NT2/D1 (cell line): ENCODE results near the gene NTRK3.
A peak's percentile ranks its signal among the peaks of the same experiment; 100 is the strongest.
"Not testable (repeated sequence)": the region's sequence is repeated elsewhere in the genome, so short reads cannot be mapped to it uniquely, and the experiment has no call there.

ENCODE experiments used
- DNase-seq: peaks from one replicate; pipeline ENCODE4 v3.0.0-alpha.2; 2011; ENCODE audit warnings: low read depth, low spot score
- H3K27me3 ChIP-seq: 2 replicates; pipeline ENCODE4 v1.6.0; 2011; ENCODE audit warnings: mild to moderate bottlenecking; ENCODE audit not compliant: insufficient read length, insufficient read depth
- H3K36me3 ChIP-seq: 2 replicates; pipeline ENCODE4 v1.6.1; 2011; ENCODE audit warnings: mild to moderate bottlenecking, low read length, mixed read lengths; ENCODE audit not compliant: insufficient read depth, insufficient read length
- H3K4me1 ChIP-seq: 2 replicates; pipeline ENCODE4 v1.5.1; 2011; ENCODE audit not compliant: insufficient read depth, insufficient read length
- H3K4me3 ChIP-seq: 2 replicates; pipeline ENCODE4 v1.5.1; 2011; ENCODE audit warnings: low read depth; ENCODE audit not compliant: insufficient read length
- H3K9ac ChIP-seq: 2 replicates; pipeline ENCODE4 v1.6.0; 2011; ENCODE audit warnings: low read depth; ENCODE audit not compliant: insufficient read length
- H3K9me3 ChIP-seq: 2 replicates; pipeline ENCODE4 v1.5.1; 2011; ENCODE audit warnings: mild to moderate bottlenecking, low read length; ENCODE audit not compliant: insufficient read depth
- SUZ12 ChIP-seq: IDR thresholded peaks from 2 replicates; pipeline ENCODE4 v1.6.1; 2011; ENCODE audit not compliant: insufficient read length, insufficient read depth; ENCODE audit errors: extremely low read depth
- YY1 ChIP-seq: IDR thresholded peaks from 2 replicates; pipeline ENCODE4 v1.6.1; 2011; ENCODE audit not compliant: insufficient read length, insufficient read depth
- ZNF274 ChIP-seq: IDR thresholded peaks from 2 replicates; pipeline ENCODE4 v1.6.1; 2011; ENCODE audit warnings: mild to moderate bottlenecking, low read depth, low read length

Gene NTRK3

GRCh38 chr15:88072598-88073390 is 183.7 kb downstream of the NTRK3 start:
- Histone ChIP-seq H3K9me3 (no peaks in the 10 kb centered on the region), H3K27me3 (no peaks in the 10 kb centered on the region), H3K36me3 (no peaks in the 10 kb centered on the region), H3K9ac (no peak overlapping the region), H3K4me1 (peaks cover 3% of the 10 kb centered on the region), H3K4me3 (no peak overlapping the region)
- DNase-seq: peak; percentile 85
- TF ChIP-seq ZNF274 (no peak), SUZ12 (no peak), YY1 (no peak)

DNA sequence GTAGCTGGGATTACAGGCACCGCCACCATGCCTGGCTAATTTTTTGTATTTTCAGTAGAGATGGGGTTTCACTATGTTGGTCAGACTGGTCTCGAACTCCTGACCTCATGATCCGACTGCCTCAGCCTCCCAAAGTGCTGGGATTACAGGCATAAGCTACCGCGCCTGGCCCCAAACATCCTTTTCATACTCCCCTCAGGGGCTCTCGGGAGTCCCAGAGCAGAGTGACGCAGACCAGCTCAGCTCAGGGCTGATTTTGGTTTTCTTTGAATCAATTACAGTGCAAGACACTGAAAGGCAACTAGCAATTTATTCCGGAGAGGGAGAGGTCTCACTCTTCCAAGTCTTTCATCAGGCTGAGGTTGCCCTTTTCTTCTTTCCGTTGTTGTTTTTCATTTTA is 184.4 kb downstream of the NTRK3 start:
- not testable (repeated sequence) for DNase-seq, H3K9me3 ChIP-seq, H3K4me3 ChIP-seq, H3K4me1 ChIP-seq, H3K27me3 ChIP-seq, H3K9ac ChIP-seq, H3K36me3 ChIP-seq

GRCh38 chr15:88071141-88071540 is 185.4 kb downstream of the NTRK3 start:
- Histone ChIP-seq H3K9me3 (no peaks in the 10 kb centered on the region), H3K36me3 (no peaks in the 10 kb centered on the region), H3K27me3 (no peaks in the 10 kb centered on the region), H3K9ac (no peak overlapping the region), H3K4me1 (peaks cover 9% of the 10 kb centered on the region), H3K4me3 (no peak overlapping the region)
- TF ChIP-seq ZNF274 (no peak), YY1 (no peak), SUZ12 (no peak)
- DNase-seq: no peak

GRCh38 chr15:88069561-88069960 is 187.0 kb downstream of the NTRK3 start:
- no peak for TF ChIP-seq YY1
- TF ChIP-seq ZNF274: no peak
- no peak for TF ChIP-seq SUZ12
- no peaks in the 10 kb centered on the region for H3K9me3 ChIP-seq
- H3K27me3 ChIP-seq: no peaks in the 10 kb centered on the region
- DNase-seq: no peak
- no peak overlapping the region for H3K4me3 ChIP-seq
- no peaks in the 10 kb centered on the region for H3K36me3 ChIP-seq
- no peak overlapping the region for H3K9ac ChIP-seq
- H3K4me1 ChIP-seq: peaks cover 9% of the 10 kb centered on the region

DNA sequence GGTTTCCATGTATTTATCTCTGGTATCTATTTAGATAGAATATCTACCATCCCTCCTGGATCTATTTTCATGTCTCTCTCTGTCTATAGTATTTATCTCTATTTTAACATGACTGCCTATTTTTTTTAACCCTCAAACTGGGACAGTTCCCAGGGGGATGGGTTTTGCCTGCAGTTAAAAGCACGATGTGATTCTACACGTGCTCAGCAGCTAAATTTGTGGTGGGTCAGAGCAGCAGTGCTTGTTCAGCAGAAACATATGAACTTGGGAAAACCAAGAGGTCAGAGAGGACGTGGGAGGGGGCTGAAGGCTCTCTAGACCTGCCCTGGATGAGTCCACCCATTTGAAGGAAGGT is 189.2 kb downstream of the NTRK3 start:
- Histone ChIP-seq H3K9ac (no peak overlapping the region), H3K9me3 (no peaks in the 10 kb centered on the region), H3K27me3 (no peaks in the 10 kb centered on the region), H3K36me3 (no peaks in the 10 kb centered on the region), H3K4me1 (peaks cover 6% of the 10 kb centered on the region), H3K4me3 (no peak overlapping the region)
- TF ChIP-seq SUZ12 (no peak), ZNF274 (no peak), YY1 (no peak)
- no peak for DNase-seq

DNA sequence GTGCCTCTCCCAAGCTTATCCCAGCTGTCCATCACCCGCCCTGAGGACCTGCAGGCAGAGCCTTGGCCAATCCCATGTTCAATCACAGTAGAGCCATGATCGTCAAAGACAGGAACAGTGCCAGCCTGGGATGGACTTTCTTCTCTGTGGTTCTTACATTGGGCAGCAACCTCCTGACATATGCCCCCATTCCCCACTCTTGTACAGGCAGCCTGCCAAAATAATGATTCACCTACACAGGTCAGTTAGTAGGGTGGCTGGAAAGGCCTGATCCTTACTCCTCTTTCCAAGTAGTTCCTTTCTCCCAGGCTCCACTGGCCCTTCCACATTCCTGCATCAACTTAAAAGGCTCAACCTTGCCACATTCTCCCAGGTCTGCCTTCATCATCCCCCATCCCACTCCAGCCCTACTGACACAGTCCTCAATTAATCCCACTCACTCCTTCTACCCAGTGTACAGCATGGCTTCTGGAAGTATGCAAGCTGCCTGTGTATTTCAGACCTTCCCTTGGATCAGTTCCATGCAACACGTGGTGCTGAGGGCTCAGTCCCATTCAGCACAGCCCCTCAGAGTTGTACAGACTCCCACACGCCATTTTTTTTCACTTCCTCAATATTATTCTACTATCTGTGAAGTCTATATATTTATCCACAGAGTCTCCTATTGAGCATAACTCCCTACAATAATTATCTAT is 189.8 kb downstream of the NTRK3 start:
- Histone ChIP-seq H3K9me3 (no peaks in the 10 kb centered on the region), H3K27me3 (no peaks in the 10 kb centered on the region), H3K4me3 (no peak overlapping the region), H3K9ac (no peak overlapping the region), H3K36me3 (no peaks in the 10 kb centered on the region), H3K4me1 (peaks cover 6% of the 10 kb centered on the region)
- DNase-seq: peak; percentile 25
- TF ChIP-seq ZNF274 (no peak), YY1 (no peak), SUZ12 (no peak)

DNA sequence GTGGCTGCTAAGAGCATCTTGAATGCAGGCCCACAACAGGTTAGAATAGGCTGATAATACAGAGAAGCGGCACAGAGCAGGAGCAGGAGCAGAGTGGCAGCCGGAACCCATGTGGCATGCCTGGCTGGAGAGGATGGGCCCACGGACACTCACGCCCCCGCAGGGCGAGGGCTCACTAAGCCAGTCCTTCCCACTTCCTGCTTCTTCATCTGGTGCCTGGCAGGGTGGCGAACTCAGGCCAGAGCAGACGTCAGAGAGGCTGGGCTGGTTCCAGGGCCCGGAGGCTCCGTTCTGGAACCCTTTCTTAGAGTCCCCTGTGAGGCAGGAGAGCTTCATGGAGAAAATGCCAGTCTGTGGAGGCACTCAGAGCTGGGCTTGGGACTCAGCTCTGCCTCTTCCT is 195.1 kb downstream of the NTRK3 start:
- peaks cover under 1% of the 10 kb centered on the region for H3K4me1 ChIP-seq
- H3K9me3 ChIP-seq: no peaks in the 10 kb centered on the region
- H3K4me3 ChIP-seq: no peak overlapping the region
- no peaks in the 10 kb centered on the region for H3K36me3 ChIP-seq
- DNase-seq: no peak
- no peak for TF ChIP-seq SUZ12
- no peak for TF ChIP-seq YY1
- no peak for TF ChIP-seq ZNF274
- H3K27me3 ChIP-seq: no peaks in the 10 kb centered on the region
- H3K9ac ChIP-seq: no peak overlapping the region

DNA sequence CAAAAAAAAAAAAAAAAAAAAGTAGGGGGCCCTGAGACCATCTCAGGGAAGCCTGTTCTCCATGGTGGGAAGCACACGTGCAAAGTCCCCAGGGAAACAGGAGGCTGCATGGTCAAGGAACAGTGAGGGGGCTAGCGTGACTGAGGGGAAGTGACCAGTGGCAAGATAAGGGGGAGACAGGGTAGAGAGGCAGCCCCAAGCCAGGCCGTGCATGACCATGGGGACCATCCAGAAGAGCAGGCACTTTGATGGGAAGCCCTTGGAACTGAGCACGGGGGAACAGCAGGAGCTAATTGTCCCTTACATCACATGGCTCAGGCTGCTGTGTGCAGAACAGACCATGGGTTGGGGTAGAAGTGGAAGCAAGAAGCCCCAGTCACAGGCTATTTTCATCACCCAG is 196.2 kb downstream of the NTRK3 start:
- H3K4me3 ChIP-seq: no peak overlapping the region
- no peaks in the 10 kb centered on the region for H3K36me3 ChIP-seq
- H3K4me1 ChIP-seq: no peaks in the 10 kb centered on the region
- TF ChIP-seq YY1 (no peak), ZNF274 (no peak), SUZ12 (no peak)
- no peaks in the 10 kb centered on the region for H3K9me3 ChIP-seq
- no peak overlapping the region for H3K9ac ChIP-seq
- no peak for DNase-seq
- H3K27me3 ChIP-seq: no peaks in the 10 kb centered on the region
